Measurements from ENCODE around the gene CTNNA2.

CTNNA2 gene

DNA sequence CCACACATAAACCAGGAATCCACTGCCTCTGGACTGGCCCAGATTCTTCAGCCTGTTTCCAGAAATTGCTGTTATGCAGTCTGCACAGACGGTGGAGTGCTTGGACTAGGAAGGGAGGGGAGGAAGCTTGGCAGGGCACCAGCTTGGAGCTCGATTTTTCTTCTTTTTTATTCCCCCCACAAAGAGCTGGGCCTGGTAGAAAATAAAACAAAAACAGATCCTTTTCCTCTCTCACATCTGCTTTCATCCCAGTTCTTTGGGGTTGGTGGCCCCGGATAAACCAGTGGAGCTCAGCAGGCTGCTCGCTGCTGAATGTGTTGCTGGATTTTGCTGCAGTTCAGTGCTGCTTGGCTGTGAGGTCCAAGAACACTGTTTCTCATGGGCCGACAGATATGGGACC lies 775.7 kb downstream of the CTNNA2 start:
- DNase-seq (ENCODE audit: low spot score): peak; percentile 18

DNA sequence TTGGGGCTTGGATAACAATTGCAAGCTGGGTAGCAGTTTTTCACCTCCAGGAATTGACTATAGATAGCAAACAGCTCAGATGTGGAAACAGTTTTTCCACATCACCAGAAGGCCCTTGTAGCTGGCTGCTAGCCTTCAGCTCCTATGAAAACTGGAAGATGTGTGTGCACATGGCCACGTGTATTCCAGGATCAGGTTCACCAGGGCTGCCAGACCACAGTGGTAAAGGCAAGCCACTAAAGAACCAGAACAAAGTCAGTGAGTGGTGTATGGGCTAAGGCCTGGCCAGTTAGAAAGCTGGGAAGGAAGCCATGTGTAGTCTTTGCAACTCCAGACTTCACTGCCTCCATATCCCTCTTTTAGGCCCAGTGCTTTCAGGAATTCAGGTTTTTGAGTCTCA lies 778.8 kb downstream of the CTNNA2 start:
- no peak for DNase-seq (ENCODE audit: low spot score)

DNA sequence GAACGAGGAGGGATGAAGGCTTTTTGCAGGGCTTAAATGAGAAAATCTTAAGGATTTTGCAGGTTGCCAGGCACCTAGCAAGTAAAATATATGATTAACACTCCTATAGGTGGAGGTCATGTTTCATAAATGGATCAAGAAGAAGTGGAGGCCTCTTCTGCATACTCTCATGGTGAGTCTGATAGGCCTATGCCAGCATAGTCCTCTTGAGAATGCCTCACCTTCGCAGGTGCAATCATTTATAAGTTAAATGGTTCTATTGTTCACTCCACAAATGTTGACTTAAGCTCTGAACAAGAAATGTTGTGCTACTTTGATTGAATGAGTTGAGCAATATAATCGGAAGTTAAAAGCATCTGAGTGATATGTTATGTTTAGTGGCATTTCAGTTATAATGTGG lies 779.6 kb downstream of the CTNNA2 start:
- DNase-seq (ENCODE audit: low spot score): no peak

DNA sequence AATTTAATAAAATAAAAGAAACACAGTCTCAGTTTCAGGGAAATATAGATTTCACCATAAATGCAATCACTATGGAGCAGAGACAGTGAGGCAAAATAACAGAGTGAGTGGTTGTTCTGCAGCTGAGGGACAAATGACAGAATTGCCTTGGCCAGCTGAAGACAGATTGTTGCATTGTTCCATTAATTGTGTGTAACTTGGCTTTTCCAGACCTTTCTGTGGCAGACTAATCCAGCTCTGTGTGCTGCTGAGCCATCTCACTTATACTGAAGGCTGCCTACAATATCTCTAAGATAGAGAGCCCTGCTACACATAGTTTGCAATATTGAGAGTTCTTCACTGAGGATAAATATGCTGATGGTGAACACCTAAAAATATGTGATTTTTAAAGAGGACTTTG lies 780.2 kb downstream of the CTNNA2 start:
- DNase-seq (ENCODE audit: low spot score): no peak

DNA sequence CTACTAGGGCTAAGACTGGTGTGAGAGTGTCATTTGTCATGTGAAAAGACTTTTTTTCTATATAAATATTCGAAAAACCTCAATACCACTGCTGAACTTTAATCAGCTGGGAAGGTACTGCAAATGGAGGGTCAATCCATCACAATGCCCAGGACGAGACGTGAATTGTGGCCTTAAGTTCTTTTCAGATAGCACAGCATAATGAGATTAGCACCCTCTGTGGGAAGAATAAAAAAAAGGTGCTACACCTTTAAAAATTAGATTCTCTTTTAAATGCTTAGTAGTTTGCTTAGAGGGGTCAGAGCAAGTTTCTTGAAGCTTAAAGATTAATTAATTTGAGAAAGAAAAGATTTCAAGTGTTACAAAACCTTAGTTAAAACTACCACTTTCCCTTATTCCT lies 786.1 kb downstream of the CTNNA2 start:
- no peak for DNase-seq (ENCODE audit: low spot score)

DNA sequence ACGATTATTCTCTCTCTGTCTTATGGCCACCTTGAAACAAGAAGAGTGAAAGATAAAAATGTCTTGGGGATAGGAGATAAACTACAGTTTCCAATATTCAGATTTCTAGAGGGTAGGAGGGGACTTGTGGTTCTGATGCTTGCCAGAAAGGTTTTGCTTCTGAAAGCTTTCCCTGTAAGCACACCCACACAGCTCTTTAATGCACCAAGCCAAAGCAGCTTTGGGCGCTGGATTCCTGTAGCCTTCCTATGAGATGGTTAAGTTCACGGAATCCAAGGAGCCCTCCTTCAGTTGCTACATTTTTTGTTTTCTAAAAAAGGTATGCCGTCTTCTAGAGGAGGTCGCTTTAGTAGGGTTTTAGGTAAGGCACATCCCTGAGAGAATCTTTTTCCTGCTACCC lies 786.8 kb downstream of the CTNNA2 start:
- no peak for DNase-seq (ENCODE audit: low spot score)

DNA sequence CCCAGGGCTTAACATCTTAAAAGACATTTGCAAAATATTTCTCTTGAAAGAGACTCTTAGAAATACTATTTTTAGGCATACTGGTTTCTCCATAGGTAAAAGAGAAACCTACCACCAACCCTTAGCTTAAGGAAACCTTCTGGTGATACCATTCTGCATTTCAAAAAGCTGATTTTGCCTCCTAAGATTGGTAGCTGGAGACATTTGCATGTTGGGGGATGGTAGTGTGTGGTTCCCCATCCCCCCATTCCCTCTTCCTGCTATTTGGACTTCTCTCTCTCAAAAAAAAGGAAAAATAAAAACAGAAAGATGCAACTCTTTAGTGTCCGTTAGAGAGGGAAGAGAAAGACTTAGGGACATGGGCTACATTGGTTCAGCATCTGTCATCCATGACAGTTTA lies 787.5 kb downstream of the CTNNA2 start:
- no peak for DNase-seq (ENCODE audit: low spot score)

DNA sequence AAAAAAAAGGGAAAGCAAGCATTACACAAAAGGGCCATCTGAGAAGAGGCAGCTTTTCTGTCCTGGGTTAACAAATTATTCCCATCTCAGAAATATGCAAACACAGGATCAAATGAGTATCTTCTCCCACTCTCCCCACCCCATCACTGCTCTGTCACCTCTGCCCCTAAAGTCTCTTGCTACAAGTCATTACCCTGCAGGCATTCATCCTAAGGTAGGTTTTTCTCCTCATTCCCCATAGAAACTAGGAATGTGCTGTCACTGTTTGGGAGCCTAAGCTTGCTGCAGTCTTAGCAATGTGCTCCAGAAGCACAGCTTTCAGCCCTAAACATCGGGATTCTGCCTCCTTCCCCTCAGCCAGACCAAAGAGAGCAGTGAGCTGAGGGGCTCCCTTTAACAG lies 788.1 kb downstream of the CTNNA2 start:
- no peak for DNase-seq (ENCODE audit: low spot score)

DNA sequence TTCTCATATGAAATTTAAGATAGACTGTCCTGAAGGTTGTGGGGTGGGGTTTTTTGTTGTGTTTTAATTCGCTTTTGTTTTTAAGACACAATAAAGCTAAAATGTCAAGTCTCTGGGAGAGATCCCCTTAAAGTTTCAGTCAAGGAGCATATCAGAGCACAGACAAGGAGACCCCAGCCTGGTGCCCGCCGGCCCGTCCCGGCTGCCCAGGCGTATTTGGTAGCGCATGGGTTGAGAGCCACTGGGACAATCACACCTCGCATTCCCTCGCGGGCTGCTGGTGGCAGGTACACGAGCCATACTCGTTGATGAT lies 789.1 kb downstream of the CTNNA2 start:
- no peak for DNase-seq (ENCODE audit: low spot score)

DNA sequence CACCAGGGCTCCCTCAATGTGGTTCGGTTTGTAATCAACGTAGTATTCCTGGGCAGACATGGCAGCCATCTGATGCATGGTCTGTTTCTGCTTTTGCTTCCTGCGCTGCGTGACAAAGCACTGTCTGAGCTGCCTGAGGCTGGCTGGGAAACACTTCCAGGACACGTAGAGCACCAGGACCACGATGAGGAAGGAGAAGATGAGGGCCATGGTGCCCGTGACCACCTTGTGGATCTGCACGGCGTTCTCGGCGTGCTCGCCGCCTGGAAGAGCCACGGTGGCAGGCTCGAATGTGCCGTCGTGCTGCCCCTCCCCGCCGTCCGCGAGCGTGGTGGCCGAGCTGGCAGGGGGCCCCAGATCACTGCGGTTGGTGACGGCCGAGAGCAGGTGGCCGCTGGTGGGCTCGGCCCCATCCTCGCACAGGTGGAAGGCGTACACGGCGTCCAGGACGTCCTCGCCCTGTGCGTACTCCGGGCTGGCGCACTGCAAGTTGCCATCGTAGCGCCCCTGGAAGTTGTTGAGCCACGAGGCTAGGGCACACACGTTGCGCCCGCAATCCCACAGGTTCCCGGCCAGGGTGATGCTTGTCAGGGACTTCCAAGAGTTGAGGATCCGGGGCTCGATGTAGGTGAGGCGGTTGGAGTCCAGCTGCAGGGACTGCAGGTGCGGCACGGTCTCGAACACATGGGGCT lies 789.6 kb downstream of the CTNNA2 start:
- no peak for DNase-seq (ENCODE audit: low spot score)

DNA sequence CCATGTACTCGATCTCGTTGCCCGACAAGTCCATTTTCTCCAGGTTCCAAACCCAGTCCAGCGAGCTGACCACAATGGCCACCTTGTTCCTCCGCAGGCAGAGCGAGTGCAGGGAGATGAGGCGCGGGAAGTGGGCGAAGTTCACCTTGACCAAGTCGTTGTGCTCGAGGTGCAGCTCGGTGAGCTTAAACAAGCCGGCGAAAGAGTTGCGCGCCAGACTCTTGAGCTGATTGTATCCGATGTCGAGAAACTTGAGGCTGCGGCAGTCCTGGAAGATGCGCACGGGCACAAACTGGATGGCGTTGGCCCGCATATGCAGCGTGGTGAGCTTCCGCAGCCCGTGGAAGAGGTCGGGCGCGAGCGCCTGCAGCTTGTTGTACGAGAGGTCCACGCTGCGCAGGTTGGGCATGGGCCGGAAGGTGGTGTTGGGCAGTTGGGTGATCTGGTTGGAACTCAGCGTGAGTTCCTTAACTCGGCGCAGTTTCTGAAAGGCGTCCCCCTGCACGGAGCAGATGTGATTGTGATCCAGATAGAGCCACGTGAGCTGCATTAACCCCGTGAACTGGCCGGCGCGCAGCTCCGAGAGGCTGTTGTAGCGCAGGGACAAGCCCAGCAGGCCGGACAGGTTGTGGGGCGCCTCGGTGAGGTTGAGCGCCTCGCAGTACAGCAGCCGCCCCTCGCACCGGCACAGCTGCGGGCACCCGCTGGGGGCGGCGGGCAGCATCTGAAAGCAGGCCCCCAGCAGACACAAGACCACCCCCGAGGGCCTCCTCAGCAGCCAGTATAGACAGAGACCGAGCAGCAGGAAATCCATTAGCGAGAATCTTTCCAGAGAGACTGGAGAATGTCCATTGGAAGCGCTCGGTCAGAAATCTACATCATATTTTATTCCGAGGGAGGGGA lies 790.4 kb downstream of the CTNNA2 start:
- peak; percentile 11 for DNase-seq (ENCODE audit: low spot score)

DNA sequence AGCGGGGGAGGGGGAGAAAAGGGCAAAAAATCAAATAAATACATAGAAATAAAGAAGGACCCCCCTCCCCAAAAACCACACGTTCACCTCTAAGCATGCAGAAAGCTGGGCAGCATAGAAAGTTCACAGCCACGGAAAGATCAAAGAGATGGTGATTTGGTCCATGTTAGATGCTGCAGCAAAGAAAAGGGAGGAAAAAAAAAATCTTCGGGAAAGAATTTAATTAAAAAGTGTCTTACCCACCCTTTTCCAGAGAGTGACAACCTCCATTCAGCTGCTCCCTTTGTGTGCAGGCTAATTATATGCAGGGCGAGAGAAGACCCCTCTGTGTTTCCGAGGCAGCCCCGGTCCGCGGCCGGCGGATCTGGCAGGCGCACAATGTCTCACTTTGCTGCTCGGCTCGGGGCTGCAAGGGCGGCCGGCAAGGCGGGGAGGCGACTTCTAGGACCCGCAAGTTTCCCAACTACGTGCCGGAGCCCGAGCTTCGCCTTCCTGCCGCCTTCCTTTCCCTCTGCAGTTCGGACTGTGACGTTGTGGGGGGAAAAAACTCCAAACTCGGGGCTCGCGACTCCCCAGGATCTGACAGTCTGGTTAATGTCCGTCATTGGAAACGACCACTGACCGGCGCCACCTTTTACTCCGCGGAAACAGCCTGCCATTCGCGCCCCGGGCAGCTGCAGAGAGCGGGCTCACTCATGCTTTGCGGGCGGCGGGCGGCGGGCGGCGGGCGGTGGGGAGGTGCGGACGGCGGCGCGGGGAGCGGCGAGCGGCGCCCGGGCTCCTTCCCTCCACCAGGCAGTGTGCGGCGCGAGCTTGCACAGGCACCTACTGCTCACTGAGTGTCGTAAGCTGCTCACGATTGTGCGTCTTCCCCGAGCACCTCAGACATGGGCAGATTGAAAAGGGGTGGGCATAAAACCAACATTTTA lies 791.3 kb downstream of the CTNNA2 start, which contains the start of gene LRRTM1:
LRRTM1 (minus strand) TSS at position 844 of the 929 bp plus-strand sequence. CDS start 933 bp downstream, outside the sequence.
- peak; percentile 29 for DNase-seq (ENCODE audit: low spot score)

DNA sequence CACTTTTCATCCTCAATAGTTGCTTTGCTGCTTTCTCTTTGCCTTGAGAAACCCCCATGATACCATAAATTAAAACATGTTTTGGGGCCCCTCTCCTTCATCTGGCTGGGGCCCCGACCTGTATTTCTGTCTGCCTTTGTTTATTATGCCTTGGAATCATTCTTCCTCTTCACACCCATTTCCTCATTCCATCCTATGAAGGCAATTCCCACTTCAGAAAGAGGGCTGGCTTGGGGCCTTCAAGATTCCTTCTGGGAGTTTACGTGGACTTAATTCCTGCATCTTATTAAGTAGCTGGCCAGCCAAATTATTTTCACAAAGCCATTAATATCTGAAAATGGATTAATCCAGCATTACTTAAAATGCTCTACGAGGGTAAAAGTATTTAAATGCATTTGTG lies 798.5 kb downstream of the CTNNA2 start:
- no peak for DNase-seq (ENCODE audit: low spot score)

DNA sequence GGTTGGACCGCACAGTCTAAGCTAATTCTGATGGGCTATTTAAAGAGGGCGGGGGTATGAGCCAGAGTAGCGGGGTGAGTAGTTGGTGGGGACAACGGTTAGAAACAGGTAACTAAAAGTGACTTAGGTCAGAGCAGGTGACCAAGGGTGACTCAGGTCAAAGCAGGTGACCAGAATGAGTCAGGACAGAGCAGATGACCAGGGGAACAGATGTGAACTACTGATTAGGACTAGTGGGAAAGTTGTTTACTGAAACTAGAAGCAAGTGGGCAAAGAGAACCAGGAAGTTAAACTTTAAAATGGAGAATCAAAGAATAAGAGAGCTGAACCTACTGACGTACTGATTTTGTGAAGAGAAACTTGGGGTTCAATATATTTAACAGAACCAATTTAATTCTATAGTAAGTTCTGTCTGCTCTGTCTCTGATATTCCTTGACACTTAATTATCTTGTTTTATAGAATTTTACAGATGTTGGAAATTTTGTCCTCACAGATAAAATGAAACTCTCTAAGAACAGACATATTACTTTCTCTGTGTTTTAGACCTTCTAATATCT lies 799.5 kb downstream of the CTNNA2 start:
- DNase-seq (ENCODE audit: low spot score): no peak

DNA sequence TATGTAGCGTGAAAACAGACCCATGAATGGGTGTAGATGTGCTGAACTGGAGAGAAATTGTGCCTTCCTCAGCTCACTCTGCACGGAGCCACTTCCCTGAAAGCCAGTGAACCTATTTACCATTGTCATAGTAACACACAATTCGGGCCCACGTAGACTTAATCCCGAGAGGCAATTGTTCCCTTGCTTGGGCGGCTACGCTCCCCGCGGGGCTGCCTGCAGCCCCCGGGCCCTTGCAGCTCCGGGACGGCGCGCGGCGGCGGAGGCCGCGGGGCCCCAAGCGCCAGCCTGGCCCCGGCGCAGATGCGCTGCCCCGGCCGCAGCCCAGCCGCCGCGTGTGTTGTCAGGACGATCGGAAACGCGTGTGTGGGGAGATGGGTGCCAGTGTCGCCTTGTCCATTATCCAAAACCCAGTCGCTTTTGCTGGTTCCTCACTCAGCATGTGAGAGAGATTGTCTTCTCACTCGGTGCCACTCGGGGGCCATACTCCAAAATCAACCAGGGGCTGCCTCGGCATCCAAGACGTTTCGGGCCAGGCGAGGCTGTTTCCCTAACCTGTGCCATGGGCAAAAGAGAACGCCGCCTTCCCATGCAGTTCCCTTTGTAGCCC lies 809.6 kb downstream of the CTNNA2 start:
- DNase-seq (ENCODE audit: low spot score): peak; percentile 10

DNA sequence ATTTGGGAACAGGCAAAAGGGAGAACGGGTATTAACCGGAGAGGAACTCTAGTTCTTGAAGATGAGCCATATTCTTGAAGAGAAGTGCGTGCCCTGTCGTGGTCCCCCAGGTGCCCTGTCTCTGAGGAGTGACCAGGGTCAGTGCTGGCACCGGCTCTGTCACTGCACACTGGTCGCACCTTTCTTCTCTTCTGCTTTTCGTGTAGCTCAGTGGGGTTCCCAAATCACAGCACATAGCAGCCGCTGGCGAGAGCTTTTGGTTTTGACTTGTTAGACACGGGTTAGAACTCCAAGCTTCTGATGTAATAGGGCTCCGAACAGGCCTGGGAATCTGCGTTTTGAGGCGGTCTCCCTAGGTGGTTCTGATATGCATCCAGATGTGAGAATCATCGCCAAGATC lies 810.1 kb downstream of the CTNNA2 start:
- DNase-seq (ENCODE audit: low spot score): no peak

DNA sequence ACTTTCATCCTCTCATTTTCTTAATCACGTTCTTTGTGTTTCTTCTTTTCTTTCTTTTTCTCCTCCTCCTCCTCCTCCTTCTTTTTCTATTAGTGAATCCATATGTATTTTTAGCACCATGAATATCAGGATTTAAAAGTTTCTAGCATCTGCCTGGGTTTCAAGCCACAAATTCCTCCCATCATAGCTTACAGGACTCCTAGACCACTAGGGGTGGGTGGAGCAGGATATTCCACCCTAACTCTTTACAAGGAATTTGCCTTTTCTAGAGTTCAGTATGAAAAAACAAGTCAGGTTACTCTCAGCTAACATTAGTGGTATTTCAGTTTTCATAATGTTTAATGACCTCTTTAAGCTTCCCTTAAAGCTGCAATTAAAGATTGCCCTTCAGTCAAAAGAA lies 810.8 kb downstream of the CTNNA2 start:
- no peak for DNase-seq (ENCODE audit: low spot score)

DNA sequence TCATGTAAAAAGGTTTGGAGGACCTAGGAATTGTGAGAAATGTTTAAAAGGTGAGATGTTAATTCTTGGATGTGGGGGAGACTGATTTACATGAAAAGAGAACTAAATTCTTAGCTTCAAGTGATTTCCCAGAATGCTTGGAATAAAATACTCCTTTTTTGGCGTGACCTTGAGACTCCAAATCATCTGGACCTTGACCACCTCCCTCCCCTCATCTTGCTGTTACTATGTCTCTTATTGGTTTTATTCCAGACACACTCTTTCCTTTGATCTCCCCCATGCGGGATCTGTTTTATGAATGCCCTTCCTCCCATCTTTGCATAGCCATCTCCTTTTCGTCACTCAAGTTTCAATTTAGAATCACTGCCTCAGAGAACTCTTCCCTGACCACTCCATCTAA lies 811.7 kb downstream of the CTNNA2 start:
- no peak for DNase-seq (ENCODE audit: low spot score)

DNA sequence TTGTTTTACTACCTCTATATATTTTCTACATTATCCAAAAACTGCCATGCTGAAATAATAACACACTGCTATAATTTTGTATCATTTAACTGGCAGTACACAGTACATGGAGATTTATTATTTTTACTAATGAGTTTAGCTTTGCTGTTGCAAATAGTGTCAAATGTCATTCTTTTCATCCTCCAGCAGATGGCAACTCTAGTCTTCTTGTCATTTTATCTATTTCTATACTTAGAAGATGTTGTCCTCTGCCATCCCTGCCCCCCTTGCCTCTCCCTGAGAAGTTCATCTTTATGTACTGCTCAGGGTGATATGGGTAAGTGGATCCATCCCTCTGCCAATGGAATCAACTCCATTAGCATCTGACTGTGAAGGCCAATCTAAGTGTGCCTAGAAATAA lies 813.4 kb downstream of the CTNNA2 start:
- peak; percentile 40 for DNase-seq (ENCODE audit: low spot score)

DNA sequence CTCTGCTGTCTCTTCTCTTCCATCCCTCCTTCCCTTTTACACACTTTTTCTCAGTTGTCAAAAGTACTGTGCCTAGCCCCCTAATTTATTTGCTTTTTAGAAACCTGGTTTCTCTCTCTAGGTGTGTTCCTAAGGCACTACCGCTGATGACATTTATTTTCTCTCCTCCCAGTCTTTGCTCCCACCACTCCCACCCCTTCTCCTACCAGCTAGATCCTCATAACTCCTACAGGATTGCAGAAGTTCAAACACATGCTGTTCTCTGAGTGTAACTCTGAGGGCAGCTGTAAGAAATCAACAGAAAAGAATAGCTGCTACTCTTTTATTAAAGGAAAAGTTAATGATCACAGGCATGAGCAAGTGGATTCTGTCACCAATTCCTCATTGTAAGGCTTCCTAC lies 814.0 kb downstream of the CTNNA2 start:
- DNase-seq (ENCODE audit: low spot score): no peak

DNA sequence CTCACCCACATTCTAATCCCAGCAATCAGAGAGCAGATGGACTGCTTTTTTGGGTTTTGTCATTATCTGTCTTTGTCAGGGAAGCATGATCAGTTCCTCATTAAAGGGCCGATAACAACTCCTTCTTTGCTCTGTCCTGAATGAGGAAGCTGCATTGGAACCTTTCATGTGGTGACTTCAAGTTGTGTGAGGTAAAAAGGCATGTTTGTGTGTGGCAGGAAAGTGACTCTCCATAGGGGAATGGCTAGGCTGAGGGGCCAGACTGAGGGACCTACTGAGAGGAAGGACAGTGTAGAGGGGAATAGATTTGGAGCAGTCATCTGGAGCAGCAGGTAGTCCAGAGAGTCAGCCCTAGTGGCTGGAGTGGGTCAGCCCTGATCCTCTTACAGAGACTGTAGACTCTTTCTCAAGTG lies 815.3 kb downstream of the CTNNA2 start:
- DNase-seq (ENCODE audit: low spot score): no peak

DNA sequence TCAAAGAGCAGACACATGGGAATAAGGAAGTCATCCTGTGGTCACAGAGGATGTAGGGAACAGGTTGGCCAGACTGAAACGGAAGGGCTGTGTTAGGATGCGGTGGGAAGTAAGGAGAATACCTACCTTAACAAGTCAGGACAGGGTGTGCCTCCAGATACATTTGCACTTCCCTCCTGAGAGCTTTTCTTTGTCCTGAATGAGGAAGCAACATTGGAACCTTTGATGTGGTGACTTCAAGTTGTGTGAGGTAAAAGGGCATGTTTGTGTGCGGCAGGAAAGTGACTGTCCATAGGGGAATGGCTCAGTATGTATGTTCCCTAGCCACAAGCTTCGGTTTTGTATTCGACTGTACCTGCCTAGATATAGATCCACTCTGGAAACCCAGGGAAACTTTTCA lies 816.6 kb downstream of the CTNNA2 start:
- DNase-seq (ENCODE audit: low spot score): no peak

Measured in GM03348 (cell line).